Kidney tubule cell (primary cell): ENCODE data around the gene PXK.
"Not testable (repeated sequence)": the region's sequence is repeated elsewhere in the genome, so short reads cannot be mapped to it uniquely, and the experiment has no call there.

ENCODE experiments used
- DNase-seq: peaks from one replicate; pipeline ENCODE4 v3.0.0-alpha.2; 2018; ENCODE audit warnings: low spot score

The PXK gene

DNA sequence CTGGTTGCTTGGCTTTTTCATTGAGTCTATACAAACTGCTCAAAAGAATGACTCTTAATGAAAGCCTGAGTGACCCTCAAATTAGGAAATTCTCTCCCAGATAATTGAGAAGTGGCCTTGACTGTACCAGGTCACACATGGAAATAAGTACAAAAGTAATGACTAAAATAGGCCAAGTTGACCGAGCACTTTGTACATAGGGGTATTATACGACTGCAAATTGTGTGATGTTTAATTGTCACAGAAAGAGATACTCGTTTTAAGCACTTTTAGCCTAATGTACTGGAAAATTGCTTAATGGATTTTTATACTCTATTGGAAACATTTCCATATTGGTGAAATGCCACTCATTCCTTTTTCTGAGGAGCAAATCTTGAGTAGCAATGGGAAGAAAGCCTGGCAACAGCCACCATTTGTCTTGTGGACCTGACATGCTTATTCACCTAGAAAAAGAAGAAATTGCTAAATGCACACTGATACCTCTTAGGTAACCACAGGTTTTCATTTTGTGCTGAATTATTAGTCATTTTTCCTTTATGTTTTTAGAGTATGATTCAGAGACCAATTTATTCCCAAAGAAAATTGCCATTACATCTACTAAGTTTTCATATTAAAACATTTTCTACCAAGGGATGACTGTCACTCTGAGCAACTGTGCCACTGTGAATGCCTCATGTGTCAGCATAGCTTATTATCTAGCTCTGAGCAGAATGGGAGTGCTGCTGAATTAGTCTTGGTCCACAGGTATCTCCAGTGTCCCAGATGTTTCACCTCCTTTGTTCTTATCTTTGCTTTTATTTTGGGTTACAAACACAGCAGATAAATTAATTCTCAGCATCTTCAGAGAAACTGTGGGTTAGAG lies 8.9 kb upstream of the PXK start:
- no peak for DNase-seq

DNA sequence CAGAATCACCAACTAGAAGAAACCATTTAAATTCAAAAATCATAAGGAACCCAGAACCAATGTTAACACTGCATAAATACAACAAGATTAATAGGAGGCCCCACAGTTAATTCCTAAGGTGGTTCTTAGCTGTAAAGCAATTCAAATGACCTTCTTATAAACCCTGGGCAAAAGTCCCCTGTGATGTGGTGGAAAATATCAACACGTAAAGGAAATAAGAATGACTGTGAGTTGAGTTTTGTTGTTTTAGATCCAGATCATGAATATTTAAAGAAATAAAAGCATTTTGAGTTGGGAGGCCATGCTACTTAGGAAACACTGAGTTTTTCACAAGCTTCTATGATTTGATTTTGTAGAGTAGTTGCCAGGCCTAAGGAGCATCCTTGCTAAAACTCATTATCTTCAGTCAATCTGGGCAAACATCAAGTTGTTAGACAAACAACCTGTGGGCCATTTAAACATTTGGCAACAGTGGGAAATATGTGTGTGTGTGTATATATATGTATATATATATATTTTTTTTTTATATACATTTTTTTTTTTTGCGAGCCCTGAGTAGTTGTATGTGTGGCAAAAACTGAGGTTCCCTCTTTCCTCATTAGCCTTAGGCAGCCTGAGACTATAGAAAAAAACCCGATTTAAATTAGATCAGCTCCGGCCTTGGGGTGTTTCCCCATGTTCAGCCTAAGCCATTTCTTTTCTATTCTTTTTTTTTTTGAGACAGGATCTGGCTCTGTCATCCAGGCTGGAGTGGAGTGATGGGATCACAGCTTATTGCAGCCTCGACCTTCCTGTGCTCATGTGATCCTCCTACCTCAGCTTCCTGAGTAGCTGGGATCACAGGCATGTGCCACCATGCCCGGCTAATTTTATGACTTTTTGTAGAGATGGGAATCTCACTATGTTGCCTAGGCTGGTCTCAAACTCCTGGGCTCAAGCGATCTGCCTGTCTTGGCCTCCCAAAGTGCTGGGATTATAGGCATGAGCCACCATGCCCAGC lies 8.0 kb upstream of the PXK start:
- DNase-seq: no peak

DNA sequence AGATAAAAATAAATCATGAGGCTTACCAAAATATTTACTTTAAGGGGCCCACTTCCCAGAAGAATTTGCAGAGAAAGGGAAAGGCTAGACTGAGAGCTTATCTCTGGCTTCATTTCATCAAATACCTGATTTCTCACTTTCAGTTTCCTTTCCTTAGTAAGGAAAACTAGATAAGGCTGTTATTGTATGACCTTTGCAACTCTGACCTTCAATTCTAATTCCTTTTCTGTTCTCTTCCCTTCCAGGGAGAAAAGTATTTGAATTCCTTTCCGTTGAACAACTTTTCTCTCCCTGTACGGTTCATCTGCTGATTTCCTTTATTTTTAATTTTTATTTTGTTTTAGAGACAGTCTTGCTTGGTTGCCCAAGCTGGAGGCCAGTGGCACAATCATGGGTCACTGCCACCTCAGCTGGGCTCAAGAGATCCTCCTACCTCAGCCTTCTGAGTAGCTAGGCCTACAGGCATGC lies 7.1 kb upstream of the PXK start:
- peak; percentile 86 for DNase-seq

DNA sequence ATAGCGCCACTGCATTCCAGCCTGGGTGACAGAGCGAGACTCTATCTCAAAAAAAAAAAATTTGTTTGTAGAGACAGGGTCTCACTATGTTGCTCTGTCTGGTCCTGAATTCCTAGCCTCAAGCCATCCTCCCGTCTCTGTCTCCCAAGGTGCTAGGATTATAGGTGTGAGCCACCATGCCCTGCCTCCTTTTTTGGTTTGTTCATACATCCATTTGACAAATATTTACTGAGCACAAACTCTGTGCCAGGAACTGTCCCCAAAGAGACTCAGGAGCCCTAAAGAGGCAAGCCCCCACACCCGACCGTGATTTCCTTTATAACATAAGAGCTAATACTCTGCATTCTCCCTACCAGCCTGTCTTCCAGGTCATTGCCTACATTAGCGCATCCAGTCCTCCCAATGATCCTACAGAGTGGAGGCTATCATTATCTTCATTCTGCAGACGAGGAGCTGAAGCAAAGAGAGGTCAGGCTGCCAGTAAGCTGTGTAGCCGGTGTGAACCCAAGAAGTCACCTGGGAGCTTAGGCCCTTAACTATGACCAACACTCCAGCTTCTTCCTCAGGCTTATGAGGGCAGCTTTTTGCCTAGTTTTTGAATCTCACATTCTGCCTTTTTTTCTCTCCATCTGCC lies 6.3 kb upstream of the PXK start:
- DNase-seq: no peak

DNA sequence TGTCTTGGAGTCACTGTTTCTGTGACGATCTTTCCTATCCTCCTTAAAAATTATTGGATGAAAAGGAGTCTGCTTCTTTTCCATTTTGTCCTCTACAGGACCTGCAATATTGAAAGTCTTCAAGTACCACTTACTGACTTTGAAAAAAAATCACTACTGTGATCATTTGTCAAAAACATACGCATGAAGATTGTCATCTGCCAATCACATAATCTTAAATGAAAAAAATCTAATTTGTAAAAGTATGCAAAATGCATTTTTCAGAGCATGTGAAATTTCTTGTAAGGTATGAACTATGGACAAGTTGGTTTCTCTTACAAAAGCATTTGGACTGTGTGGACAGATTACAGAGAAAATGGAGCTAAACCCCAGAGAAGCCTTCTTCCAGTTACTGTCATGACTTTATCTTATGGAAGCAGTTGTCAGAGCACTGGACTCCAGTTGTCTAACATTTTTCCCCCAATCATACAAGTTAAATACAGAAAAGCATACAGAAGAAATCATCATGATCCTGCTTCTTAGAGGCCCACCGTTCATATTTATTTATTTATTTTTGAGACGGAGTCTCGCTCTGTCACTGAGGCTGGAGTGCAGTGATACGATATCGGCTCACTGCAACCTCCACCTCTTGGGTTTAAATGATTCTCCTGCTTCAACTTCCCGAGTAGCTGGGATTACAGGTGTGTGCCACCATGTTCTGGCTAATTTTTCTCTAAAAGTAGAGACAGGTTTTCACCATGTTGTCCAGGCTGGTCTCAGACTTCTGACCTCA lies 3.4 kb upstream of the PXK start:
- no peak for DNase-seq

DNA sequence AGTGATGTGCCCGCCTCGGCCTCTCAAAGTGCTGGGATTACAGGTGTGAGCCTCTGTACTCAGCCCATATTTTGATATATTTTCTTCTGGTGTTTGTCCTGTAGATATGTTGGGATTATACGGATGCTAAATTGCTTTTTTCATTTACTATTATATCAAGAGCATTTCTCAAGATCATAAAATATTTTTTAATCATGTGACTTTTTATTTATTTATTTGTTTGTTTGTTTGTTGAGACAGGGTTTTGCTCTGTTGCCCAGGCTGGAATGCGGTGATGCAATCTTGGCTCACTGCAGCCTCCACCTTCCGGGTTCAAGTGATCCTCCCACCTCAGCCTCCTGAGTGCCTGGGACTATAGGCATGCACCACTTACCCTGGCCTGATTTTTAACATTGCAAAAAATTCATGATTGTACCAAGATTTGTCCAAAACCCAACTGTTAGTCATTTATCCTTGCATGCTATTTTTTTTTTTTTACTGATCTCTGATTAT lies 2.7 kb upstream of the PXK start:
- DNase-seq: no peak

DNA sequence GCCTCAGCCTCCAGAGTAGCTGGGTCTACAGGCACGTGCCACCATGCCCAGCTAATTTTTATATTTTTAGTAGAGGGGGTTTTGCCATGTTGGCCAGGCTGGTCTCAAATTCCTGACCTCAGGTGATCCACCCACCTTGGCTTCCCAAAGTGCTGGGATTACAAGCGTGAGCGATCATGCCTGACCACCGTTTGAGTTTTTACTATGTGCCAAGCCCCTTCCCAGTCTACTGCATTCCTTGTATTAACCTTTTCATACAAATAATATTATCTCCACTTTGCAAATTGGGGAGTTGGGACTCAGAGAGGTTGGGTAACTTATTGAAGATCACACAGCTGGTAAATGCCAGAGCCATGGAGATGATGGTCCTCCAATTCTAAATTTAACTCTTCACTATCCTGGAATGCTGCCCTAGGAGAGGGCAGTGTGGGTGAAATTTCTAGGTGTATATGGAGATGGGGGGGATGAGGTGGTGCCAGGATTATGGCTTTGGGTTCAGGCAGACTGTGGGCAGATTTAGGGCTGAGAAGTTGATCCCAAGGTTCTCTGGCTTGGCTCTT lies 1.0 kb upstream of the PXK start:
- no peak for DNase-seq

DNA sequence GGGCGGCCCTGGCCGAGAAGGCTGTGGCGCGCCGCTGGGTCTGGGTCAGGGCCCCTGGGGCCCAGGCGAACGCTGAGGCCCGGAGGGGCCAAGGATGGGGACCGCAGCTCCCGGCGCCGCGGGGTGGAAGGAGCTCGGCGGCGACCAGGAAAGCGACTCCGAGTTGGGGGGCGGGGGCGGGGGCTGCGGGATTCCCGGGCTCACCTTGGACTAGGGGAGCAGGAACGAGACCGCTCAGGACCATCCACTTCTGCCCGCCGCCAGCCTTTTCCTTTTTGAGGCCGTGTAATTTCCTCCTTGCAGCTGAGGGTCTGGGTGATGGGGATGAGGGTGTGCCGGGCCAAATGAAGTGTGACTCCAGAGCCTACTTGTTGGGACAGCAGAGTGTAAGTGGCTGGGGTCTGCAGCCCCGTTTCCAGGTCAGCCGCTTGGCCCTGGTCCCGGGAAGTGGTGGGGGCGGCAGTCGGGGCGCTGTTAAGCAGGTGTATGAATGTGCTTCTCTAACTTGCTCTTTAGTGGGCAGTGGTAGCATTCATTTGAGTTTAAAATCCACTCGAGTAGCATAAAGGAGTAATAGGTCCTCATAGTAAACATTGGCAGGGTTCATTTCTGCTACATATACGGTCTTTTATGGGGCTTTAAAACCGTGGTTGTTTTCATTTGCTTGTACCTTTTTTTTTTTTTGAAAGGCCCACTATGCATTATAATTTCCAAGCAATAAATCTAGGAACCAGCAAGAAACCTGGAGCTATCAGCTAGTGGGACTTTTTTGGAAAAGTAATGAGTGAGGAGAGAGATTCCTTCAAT lies 717 bp downstream of the PXK start:
- DNase-seq: peak; percentile 31

DNA sequence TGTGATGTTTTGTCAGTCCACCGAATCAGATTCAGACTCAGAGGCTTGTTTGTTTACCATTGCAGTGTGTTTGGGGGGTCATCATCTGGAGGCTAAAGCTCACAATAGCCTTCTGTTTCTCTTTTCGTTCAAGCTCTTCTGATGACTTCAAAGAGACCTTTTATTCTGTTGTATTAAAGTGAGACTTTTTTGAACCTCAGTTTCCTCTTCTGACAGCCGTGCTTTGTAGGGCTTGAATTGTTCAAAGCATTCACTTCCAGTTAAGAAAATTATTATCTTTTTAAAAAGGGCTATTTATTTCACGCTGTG lies 1.3 kb downstream of the PXK start:
- no peak for DNase-seq

DNA sequence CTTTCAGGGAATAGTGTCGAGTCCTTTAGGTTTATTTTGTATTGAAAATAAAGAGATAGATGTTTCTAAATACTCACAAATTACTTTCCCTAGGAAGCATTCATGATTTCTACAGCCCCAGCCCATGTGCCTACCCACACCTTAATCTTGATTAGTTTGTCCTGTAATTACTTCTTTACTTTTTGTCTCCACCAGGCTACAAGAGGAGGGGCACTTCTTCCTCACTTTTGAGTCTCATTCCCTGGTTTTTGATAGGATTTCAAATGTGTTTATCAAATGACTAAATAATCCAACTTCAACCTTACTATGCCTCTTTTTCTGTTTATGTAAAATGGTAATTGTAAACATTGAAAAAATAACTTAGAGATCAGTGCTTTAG lies 1.8 kb downstream of the PXK start:
- no peak for DNase-seq

DNA sequence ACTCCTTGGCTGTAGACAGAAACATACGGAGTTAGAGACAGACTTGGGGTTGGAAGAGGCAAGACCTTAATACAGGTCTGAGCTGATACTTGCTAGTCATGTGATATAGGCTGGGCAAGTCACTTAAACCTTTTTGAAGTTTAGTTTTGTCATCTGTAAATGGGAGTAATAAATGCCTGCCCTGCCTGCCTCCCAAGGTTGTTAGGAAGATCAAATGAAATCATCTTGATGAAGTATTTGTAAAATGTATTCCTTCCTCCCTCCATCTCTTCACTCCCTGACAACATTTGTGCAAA lies 2.9 kb downstream of the PXK start:
- DNase-seq: no peak

DNA sequence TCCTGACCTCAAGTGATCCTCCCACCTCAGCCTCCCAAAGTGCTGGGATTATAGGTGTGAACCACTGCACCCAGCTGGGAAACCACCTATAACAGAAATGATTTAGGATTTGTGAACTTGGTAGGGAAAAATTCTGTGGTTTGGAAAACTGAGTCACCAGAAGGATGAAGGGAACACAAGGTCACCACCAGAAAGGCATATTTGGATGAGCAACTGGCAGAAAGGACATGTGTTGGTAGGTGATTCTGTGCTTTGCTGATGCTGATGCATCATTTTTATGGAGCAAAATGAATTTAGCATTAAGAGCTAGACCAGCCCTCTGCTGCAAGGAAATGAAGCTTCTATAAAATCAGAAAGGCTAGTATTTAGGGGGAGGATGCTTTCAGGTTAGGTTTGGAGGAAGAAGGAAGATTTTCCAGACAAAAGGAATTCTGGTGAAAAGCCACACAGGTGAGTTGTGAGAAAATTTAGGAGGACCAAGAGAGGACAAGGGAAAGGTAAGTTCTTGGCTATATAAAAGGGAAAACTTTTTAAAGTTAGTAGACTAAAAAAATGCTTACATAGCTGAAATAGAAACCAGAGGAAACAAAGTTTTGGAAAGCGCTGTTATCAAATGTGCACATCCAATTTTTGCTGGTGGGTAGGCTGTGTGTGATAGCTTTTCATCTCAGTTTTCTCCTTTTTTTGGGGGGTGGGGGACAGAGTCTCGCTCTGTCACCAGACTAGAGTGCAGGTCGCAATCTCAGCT lies 3.6 kb downstream of the PXK start:
- DNase-seq: peak; percentile 90

DNA sequence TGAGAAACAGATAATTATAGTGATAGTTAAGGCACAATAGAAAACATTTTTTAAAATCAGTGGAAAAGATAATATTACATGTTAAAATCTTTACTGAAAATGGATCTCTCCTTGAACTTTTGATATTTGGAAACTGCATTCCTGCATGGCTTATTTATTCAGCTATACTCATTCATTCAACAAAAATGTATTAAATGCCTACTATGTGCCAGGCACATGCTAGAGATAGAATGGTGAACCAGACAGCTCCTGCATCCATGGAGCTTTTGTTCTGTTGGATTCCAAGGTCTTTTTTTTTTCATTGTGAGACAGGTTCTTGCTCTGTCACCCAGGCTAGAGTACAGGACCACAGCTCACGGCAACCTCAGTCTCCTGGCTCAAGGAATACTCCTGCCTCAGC lies 4.5 kb downstream of the PXK start:
- no peak for DNase-seq

DNA sequence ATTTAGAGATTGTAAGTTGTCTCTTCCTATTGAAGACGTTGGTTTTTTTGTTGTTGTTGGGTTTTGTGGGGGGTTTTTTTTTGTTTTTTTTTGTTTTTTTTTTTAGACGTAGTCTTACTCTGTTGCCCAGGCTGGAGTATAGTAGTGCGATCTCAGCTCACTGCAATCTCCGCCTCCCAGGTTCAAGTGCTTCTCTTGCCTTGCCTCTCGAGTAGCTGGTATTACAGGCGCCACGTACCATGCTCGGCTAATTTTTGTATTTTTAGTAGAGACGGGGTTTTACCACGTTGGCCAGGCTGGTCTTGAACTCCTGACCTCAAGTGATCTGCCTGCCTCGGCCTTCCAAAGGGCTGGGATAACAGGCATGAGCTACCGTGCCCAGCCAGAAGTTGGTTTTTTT lies 6.5 kb downstream of the PXK start:
- not testable (repeated sequence) for DNase-seq

DNA sequence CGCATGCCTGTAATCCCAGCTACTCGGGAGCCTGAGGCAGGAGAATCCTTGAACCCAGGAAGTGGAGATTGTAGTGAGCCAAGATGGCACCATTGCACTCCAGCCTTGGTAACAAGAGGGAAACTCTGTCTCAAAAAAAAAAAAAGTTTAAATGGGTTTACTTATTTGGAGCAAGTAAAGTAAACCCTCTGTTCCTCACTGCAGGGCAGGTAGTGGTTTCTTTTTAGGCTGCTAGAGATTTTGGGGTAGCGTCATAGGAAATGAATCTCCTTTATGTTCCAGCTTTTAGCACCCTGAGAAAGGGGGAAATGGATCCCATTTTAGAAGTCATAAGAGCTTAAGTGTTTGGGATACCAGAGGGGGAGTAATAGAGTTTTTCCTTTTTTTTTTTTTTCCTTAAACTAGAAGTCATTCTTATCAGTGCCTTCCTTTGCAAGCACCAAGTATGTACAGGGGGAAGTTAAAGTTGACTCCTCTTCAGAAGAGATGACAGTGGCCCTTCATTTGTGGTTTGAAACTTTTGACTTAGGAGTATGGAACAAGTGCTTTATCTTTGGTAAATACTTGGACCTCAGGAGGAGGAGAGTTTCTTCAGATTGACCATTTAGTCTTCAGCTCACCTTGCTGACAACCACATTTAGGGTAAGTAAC lies 8.0 kb downstream of the PXK start:
- no peak for DNase-seq

DNA sequence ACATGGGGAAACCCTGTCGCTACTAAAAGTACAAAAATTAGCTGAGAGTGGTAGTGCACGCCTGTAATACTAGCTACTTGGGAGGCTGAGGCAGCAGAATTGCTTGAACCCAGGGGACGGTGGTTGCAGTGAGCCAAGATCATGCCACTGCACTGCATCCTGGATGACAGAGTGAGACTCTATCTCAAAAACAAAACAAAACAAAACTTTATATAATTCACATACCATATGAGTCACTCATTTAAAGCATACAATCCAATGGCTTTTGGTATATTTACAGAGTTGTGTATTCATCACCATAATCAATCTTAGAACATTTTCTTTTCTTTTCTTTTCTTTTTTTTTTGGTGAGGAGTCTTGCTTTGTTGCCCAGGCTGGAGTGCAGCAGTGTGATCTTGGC lies 8.7 kb downstream of the PXK start:
- no peak for DNase-seq

DNA sequence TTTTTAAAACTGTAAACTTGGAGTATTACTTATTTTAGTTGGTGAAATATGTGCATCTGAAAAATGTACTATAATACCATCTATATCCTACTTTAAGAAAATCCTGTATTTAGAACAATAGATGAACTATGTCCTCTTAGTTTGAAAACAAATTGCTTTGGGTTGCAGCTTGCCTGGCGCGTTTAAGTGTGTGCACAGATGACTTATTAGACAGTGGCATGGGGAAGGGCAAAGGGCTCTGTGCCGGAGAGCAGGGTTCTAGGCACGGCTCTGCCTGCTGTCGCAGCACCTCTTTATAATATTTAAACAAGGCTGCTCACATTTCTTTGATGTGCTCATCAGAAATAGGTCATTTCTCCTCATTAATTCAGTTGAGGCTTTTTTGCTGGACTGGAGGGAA lies 10.0 kb downstream of the PXK start:
- DNase-seq: no peak

DNA sequence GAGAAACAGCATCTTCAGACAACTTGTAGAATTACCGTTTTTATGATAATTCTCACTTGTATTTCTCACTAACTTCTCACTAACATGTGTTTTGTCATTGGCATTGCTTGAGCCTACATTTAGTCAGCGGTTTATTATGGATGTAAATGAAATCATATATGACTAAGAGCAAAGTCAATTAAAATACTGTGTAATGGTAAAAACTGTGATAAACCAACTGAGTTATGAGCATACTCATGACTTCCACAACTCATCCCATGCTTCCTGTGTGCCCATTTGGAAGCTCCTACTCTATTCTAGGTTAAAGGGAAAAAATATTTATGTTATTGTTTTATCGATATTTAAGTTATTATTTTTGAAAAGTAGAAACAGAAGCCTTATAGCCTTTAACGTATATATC lies 12.8 kb downstream of the PXK start:
- DNase-seq: no peak

DNA sequence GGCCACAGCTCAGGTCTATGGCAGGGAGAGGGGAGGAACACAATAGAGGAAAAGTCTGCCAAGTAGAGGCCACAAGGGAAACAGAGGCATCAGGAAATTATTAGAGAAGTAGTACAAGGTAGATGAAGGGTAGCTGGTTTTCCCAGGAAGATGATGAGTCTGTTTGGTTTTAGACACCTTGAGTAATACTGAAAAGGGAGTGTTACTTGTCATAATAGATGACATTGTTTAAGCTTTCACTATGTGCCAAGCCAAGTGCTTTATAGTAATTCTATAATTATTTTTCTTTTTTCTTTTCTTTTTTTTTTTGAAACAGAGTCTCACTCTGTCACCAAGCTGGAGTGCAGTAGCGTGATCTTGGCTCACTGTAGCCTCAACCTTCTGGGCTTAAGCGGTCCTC lies 13.7 kb downstream of the PXK start:
- no peak for DNase-seq

DNA sequence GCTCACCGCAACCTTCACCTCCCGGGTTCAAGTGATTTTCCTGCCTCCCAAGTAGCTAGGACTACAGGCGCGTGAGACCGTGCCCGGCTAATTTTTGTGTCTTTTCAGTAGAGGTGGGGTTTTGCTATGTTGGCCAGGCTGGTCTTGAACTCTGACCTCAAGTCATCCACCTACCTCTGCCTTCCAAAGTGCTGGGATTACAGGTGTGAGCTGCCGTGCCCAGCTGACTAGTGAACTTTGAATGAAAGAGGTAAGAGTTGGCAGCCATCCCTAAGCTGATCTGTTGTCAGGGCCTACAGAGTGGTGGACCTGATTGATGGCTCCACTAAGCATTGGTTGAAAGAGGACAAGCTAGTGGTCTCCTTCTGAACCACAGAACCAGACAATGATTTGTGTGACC lies 15.3 kb downstream of the PXK start:
- no peak for DNase-seq
